Measurements from ENCODE around the gene CHADL. TPM values are rescaled to one million over a fixed set of nuclear protein-coding genes. Genes with fewer than 3 reads are reported as not detected.

The CHADL gene
- total RNA-seq, 1 donor from 2014 or later: 0.43 TPM

DNA sequence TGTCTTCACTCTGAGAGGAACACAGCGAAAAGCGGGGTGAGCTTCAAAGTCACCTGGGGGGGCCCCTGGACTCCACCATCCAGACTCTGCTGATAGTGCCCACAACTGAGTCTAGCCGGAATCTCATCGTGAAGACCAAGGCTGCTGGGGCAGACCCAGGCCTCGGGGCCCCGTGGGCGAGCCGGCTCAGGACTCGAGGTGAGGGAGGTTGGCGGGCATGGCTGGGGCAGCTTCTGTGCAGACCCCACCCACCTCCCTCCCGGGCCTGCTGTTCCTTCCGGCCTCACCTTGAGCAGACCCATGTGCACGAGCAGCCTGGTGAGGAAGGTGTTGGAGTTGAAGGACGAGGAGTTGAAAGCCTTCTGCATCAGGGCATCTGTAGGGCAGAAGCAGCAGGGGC lies 8.7 kb upstream of the CHADL start:
- TF ChIP-seq, protein P1, sequence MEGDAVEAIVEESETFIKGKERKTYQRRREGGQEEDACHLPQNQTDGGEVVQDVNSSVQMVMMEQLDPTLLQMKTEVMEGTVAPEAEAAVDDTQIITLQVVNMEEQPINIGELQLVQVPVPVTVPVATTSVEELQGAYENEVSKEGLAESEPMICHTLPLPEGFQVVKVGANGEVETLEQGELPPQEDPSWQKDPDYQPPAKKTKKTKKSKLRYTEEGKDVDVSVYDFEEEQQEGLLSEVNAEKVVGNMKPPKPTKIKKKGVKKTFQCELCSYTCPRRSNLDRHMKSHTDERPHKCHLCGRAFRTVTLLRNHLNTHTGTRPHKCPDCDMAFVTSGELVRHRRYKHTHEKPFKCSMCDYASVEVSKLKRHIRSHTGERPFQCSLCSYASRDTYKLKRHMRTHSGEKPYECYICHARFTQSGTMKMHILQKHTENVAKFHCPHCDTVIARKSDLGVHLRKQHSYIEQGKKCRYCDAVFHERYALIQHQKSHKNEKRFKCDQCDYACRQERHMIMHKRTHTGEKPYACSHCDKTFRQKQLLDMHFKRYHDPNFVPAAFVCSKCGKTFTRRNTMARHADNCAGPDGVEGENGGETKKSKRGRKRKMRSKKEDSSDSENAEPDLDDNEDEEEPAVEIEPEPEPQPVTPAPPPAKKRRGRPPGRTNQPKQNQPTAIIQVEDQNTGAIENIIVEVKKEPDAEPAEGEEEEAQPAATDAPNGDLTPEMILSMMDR (IDR thresholded peaks at IDR 0.05): no peak
- Mint-ChIP-seq H3K36me3 (ENCODE audit: unreplicated experiment) (peaks cover 25% of the 10 kb centered on the region), H3K9me3 (ENCODE audit: unreplicated experiment) (no peaks in the 10 kb centered on the region), H3K4me1 (ENCODE audit: unreplicated experiment) (no peaks in the 10 kb centered on the region), H3K4me3 (ENCODE audit: unreplicated experiment) (no peak overlapping the region), H3K27ac (ENCODE audit: unreplicated experiment) (no peak overlapping the region), H3K27me3 (ENCODE audit: unreplicated experiment) (no peaks in the 10 kb centered on the region)
- no peak for DNase-seq (ENCODE audit: extremely low spot score, unreplicated experiment)

DNA sequence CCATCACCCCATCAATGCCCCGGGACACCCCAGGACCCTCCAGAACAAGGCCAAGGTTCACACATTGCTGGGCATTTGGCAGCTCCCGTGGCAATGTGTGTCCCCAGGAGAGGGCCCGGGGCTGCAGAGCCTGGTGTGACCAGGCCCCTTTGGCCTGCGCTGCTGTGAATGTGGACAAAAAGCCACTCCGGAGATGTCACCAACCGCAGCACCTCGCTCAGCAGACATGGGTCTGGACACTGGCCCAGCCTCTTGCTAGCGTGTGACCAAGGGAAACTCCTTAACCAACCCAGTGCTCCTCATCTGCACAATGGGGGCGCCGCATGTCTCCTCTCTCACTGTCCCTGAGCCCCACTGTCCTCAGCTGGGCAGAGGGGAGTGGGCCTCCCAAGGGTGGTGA lies 8.0 kb upstream of the CHADL start:
- Mint-ChIP-seq H3K27ac (ENCODE audit: unreplicated experiment) (no peak overlapping the region), H3K36me3 (ENCODE audit: unreplicated experiment) (peaks cover 25% of the 10 kb centered on the region), H3K4me3 (ENCODE audit: unreplicated experiment) (no peak overlapping the region), H3K9me3 (ENCODE audit: unreplicated experiment) (no peaks in the 10 kb centered on the region), H3K4me1 (ENCODE audit: unreplicated experiment) (no peaks in the 10 kb centered on the region), H3K27me3 (ENCODE audit: unreplicated experiment) (no peaks in the 10 kb centered on the region)
- TF ChIP-seq, protein P1 (IDR thresholded peaks at IDR 0.05): no peak
- no peak for DNase-seq (ENCODE audit: extremely low spot score, unreplicated experiment)

DNA sequence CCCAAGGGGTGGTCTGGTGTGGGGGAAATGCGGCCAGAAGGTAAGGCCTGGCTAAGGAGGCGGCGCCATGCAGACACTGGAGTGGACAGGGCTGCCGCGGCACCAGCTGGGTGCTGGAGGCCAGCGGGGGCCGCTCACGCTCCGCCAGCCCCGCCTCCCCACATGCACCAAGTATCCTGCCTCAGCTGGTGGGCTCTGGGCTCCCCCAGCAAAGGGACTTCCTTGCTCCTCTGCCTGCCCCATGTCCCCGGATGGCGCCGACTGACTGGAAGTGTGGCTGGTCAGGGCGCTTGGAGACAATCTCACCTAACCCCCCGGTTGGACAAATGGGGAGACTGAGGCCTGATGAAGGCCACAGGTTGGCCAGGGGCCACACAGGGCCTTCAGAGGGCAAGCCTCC lies 7.6 kb upstream of the CHADL start:
- Mint-ChIP-seq H3K4me3 (ENCODE audit: unreplicated experiment) (no peak overlapping the region), H3K27ac (ENCODE audit: unreplicated experiment) (no peak overlapping the region), H3K4me1 (ENCODE audit: unreplicated experiment) (no peaks in the 10 kb centered on the region), H3K27me3 (ENCODE audit: unreplicated experiment) (no peaks in the 10 kb centered on the region), H3K36me3 (ENCODE audit: unreplicated experiment) (peaks cover 25% of the 10 kb centered on the region), H3K9me3 (ENCODE audit: unreplicated experiment) (no peaks in the 10 kb centered on the region)
- TF ChIP-seq, protein P1 (IDR thresholded peaks at IDR 0.05): no peak
- no peak for DNase-seq (ENCODE audit: extremely low spot score, unreplicated experiment)

DNA sequence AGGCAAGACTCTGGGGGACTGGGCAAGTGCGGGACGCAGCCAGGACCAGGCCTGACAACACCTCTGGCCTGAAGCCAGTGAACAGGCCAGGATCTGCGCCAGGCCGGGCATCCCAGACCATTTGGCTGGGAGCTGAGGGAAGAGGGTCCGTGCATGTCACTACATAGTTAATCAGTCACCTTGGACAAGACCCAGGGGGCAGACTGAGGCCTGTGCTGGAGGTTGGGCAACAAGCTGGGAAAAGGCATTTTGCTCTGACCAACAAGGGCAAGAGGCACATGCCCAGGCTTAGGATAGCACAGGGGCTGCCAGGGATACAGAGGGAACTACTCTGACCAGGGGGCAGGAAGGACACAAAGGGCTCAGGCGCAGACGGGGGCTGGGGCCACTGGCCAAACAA lies 7.0 kb upstream of the CHADL start:
- H3K27me3 Mint-ChIP-seq (ENCODE audit: unreplicated experiment): no peaks in the 10 kb centered on the region

DNA sequence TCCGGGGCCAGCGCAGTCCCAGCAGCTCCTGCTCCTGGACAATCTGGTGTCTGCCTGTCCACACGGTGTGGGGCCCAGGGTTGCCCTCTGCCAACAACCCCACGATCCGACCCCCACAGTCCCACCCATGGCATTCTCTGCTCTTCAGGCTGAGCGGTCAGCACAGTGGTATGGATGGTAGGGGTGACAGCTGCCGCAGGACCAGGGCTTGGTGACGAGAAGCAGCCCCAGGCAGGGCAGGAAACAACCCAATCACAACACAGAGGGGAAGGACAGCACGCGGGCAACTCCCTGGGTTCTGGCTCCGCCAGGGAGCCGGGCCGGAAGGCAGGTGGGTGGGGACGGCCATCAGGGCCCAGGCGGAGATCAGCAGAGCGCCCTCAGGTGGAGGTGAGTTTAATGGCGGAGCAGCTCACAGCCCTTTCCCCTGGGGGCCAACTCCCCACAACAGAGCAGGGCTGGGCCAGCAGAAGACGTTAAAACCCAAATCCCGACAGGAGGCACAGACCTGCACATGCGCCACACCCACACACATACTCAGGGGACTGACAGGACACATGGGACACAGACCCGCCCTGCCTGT lies 5.3 kb upstream of the CHADL start:
- Mint-ChIP-seq H3K9me3 (ENCODE audit: unreplicated experiment) (no peaks in the 10 kb centered on the region), H3K36me3 (ENCODE audit: unreplicated experiment) (peaks cover 16% of the 10 kb centered on the region), H3K27me3 (ENCODE audit: unreplicated experiment) (no peaks in the 10 kb centered on the region), H3K4me1 (ENCODE audit: unreplicated experiment) (no peaks in the 10 kb centered on the region), H3K4me3 (ENCODE audit: unreplicated experiment) (no peak overlapping the region), H3K27ac (ENCODE audit: unreplicated experiment) (no peak overlapping the region)
- DNase-seq (ENCODE audit: extremely low spot score, unreplicated experiment): no peak
- TF ChIP-seq, protein P1 (IDR thresholded peaks at IDR 0.05): no peak

More for the DNA sequence above, 7.0 kb upstream of the CHADL start:
- DNase-seq (ENCODE audit: extremely low spot score, unreplicated experiment): no peak
- Mint-ChIP-seq H3K4me3 (ENCODE audit: unreplicated experiment) (no peak overlapping the region), H3K4me1 (ENCODE audit: unreplicated experiment) (no peaks in the 10 kb centered on the region), H3K36me3 (ENCODE audit: unreplicated experiment) (peaks cover 25% of the 10 kb centered on the region), H3K9me3 (ENCODE audit: unreplicated experiment) (no peaks in the 10 kb centered on the region), H3K27ac (ENCODE audit: unreplicated experiment) (no peak overlapping the region)
- TF ChIP-seq, protein P1 (IDR thresholded peaks at IDR 0.05): no peak
